ENCODE results near the gene PTH2.

PTH2 gene

DNA sequence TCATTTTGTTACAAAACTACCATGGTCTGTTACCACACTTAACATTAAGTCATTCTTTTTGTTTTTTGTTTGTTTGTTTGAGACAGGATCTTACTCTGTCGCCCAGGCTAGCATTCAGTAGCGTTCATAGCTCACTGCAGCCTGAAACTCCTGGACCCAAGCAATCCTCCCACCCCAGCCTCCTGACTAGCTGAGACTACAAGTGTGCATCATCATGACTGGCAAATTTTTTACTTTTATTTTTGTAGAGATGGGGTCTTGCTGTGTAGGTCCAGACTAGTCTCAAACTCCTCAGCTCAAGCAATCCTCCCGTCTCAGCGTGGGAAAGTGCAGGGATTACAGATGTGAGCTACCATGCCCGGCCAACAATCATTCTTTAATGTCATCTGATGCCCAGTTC is 33.1 kb upstream of the PTH2 start:
- TF ChIP-seq, protein P1, sequence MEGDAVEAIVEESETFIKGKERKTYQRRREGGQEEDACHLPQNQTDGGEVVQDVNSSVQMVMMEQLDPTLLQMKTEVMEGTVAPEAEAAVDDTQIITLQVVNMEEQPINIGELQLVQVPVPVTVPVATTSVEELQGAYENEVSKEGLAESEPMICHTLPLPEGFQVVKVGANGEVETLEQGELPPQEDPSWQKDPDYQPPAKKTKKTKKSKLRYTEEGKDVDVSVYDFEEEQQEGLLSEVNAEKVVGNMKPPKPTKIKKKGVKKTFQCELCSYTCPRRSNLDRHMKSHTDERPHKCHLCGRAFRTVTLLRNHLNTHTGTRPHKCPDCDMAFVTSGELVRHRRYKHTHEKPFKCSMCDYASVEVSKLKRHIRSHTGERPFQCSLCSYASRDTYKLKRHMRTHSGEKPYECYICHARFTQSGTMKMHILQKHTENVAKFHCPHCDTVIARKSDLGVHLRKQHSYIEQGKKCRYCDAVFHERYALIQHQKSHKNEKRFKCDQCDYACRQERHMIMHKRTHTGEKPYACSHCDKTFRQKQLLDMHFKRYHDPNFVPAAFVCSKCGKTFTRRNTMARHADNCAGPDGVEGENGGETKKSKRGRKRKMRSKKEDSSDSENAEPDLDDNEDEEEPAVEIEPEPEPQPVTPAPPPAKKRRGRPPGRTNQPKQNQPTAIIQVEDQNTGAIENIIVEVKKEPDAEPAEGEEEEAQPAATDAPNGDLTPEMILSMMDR (conservative IDR thresholded peaks at IDR 0.05; ENCODE audit: low read depth, low read length), result no peak
- no peak for DNase-seq (ENCODE audit: low read depth)
- H3K4me3 ChIP-seq (ENCODE audit: low read length), result no peak overlapping the region

DNA sequence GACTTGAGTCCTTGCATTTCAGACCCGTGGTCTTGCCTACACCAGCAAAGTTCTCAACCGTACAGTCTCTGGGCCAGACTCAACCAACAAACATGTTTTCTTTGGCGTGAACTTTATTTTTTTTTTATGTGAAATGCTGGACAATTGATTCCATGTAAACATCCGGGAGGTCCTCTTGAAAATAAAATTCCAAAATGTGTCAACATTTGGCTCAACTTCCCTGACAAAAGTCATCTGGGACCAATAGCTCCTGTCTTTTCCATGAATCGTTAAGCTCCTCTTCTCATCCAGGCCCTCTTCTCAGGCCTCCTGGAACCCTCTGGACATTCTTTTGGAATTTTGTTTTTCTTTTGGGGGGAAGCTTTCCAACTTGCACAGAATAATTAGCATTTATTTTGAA is 32.5 kb upstream of the PTH2 start:
- TF ChIP-seq, protein P1 (conservative IDR thresholded peaks at IDR 0.05; ENCODE audit: low read depth, low read length), result no peak
- no peak overlapping the region for H3K4me3 ChIP-seq (ENCODE audit: low read length)
- DNase-seq (ENCODE audit: low read depth), result no peak

DNA sequence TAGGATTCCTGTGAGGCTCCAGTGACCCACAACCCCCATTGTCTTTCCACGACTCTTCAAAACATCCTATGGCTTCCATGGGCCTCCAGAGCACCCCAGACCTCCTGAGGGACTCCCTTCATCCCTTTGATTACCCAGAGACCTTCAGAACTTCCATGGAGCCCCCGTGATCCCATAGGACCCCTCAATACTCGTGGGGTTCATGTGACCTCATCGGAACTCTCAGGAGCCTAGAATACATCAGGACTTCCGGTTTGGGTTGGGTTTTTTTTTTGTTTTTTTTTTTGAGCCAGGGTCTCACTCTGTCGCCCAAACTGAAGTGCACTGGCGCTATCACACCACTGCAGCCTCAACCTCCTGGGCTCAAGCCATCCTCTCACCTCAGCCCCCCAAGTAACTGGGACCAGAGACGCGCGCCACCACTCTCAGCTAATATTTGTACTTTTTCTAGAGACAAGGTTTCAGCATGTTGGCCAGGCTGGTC is 30.6 kb upstream of the PTH2 start:
- peak overlapping the region; percentile 81 for H3K4me3 ChIP-seq (ENCODE audit: low read length)
- DNase-seq (ENCODE audit: low read depth), result no peak
- TF ChIP-seq, protein P1 (conservative IDR thresholded peaks at IDR 0.05; ENCODE audit: low read depth, low read length), result no peak

DNA sequence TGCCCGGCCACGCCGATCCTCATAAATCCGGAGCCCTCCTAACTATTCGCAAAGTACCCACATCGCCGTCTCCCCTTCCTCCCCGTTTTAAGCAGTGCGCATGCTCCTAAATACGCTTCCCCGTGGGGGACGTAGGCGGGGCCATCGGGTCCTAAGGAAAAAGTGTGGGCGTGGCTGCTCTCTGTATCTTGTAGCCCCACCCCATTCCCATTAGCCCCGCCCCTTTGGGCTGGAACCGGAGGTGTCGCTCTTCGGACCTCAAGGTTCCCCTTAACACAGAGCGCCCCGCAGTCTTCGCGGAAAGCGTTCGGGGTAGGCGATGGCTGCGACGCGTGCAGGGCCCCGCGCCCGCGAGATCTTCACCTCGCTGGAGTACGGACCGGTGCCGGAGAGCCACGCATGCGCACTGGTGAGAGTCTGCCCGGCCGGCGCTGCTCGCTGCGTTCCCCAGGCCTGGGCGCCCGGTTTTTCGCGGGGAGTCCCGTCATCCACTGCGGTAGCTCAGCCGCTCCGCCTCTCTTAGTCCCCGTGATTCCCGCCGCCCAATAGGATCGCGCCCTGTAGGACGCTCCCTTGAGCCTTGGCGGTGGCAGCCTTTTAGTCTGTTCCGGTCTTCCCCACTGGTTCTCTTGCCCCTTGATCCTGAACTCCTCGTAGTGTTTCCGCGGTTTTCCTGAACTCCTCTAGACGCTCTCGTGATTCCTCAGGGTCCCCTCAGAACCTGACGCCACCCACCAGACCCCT is 29.9 kb upstream of the PTH2 start, which contains the start of gene ALDH16A1:
TSS of gene ALDH16A1 (plus strand) at position 213 of the 744 bp plus-strand sequence. CDS start at position 320, 107 bp downstream.
- TF ChIP-seq, protein P1 (conservative IDR thresholded peaks at IDR 0.05; ENCODE audit: low read depth, low read length), result no peak
- peak; percentile 88 for DNase-seq (ENCODE audit: low read depth)
- H3K4me3 ChIP-seq (ENCODE audit: low read length), result peak within 1 kb of the TSS; percentile 81

DNA sequence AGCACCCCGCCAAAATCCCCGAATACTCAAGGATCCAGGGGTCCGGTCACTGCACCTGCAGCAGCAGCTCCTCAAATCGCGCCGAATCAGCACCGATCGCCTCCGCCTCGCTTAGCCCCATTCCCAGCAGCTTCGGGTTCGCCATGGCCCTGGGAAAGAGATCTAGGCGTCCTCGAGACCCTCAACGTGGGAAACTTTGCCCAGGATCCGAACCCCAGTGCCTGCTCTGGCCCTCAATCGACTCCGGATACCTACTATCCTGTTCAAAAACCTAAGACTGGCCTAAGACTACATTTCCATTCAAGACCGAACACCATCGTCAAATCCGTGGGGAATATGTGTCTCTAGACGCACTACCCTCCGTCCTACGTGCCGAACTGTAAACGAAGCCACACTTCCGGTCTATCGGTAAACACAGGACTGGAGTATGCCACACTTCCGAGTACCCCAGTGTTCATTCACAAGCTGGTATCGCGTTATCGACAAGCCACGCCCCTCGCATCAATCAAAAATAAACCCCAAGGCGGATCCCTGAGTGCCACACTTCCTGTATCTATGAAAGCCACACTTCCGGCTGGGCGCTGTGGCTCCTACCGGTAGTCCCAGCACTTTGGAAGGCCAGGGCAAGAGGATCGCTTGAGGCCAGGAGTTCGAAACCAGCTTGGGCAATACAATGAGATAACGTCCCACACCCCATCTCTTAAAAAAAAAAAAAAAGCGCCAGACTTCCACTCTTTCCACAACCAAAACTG is 28.4 kb upstream of the PTH2 start, which contains the start of gene PIH1D1:
TSS of gene PIH1D1 (minus strand) at position 385 of the 752 bp plus-strand sequence. CDS start at position 145, 240 bp downstream.
- TF ChIP-seq, protein P1 (conservative IDR thresholded peaks at IDR 0.05; ENCODE audit: low read depth, low read length), result peak; percentile 19
- DNase-seq (ENCODE audit: low read depth), result peak; percentile 98
- H3K4me3 ChIP-seq (ENCODE audit: low read length), result peak within 1 kb of the TSS; percentile 81

DNA sequence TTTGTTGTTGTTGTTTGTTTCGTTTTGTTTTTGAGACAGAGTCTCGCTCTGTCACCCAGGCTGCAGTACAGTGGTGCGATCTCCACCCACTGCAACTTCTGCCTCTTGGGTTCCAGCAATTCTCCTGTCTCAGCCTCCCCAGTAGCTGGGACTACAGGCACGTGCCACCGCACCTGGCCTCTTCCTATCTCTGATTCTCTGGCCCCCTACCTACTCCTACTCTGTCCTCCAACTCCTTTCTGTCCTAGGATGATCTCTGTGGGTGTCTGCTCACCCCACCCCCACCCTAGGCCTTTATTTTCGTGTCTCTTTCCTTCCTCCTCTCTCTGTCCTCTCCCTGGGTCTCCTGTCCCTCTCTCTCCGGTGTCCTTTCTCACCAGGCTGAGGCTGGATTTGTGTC is 27.2 kb upstream of the PTH2 start:
- no peak for DNase-seq (ENCODE audit: low read depth)
- H3K4me3 ChIP-seq (ENCODE audit: low read length), result peak overlapping the region; percentile 78
- TF ChIP-seq, protein P1 (conservative IDR thresholded peaks at IDR 0.05; ENCODE audit: low read depth, low read length), result no peak

Data from retinal pigment epithelial cell (primary cell).